HepG2 (cell line): ENCODE measurements around the gene DSN1. TPM values are rescaled to one million over a fixed set of nuclear protein-coding genes. Genes with fewer than 3 reads are reported as not detected.

ENCODE experiments used
- ATF7-NPFF ChIP-seq: sonication (generic); formaldehyde crosslinking; IDR thresholded peaks from 2 replicates; pipeline ENCODE4 v1.8.1; 2023; ENCODE audit warnings: mild to moderate bottlenecking, low read depth, missing genetic modification reagents, moderate library complexity
- BCL6 ChIP-seq: IDR thresholded peaks from 2 replicates; pipeline ENCODE4 v1.6.1; 2016; ENCODE audit warnings: missing genetic modification reagents, missing compliant biosample characterization
- E2F1 ChIP-seq: sonication (generic); formaldehyde crosslinking; IDR thresholded peaks from 2 replicates; pipeline ENCODE4 v1.5.0; 2020; ENCODE audit warnings: missing genetic modification reagents
- LCORL ChIP-seq, 2 experiments: fragments of 450-650 bp in 1 of 2; sonication (generic) in 1 of 2; formaldehyde crosslinking in 1 of 2; IDR thresholded peaks; 2 replicates each; pipeline versions ENCODE4 v1.5.0 to v1.6.1; 2017 to 2020; ENCODE audit warnings: antibody characterized with exemption in 1 of 2, missing genetic modification reagents in 1 of 2
- MATR3 ChIP-seq: sonication (generic); formaldehyde crosslinking; IDR thresholded peaks from 2 replicates; pipeline ENCODE4 v1.4.0; 2020; ENCODE audit warnings: missing genetic modification reagents
- NCOR1 ChIP-seq: fragments of 200-600 bp; sonication (generic); IDR thresholded peaks from 2 replicates; pipeline ENCODE4 v1.7.0; 2017; ENCODE audit warnings: antibody characterized with exemption, low read length, borderline replicate concordance
- SP2 ChIP-seq: sonication (generic); formaldehyde crosslinking; IDR thresholded peaks from 2 replicates; pipeline ENCODE4 v1.5.1; 2020; ENCODE audit warnings: mild to moderate bottlenecking, missing genetic modification reagents
- STAG1 ChIP-seq: sonication (generic); formaldehyde crosslinking; IDR thresholded peaks from 2 replicates; pipeline ENCODE4 v1.4.0; 2020; ENCODE audit warnings: missing genetic modification reagents
- THRA ChIP-seq: sonication (generic); formaldehyde crosslinking; IDR thresholded peaks from 2 replicates; pipeline ENCODE4 v1.4.0; 2020; ENCODE audit warnings: missing genetic modification reagents, borderline replicate concordance
- XRCC5 ChIP-seq: fragments of 200-400 bp; formaldehyde crosslinking; optimal IDR thresholded peaks from 2 replicates; pipeline ENCODE3; 2017; ENCODE audit warnings: mild to moderate bottlenecking, low read length
- ZBTB2 ChIP-seq: sonication (generic); formaldehyde crosslinking; IDR thresholded peaks from 2 replicates; pipeline ENCODE4 v1.8.0; 2022; ENCODE audit warnings: low read depth, missing genetic modification reagents
- ZIK1 ChIP-seq: sonication (generic); formaldehyde crosslinking; IDR thresholded peaks from 2 replicates; pipeline ENCODE4 v1.5.0; 2020; ENCODE audit warnings: mild to moderate bottlenecking, low read depth, missing genetic modification reagents, borderline replicate concordance
- ZNF207 ChIP-seq: fragments of 450-650 bp; IDR thresholded peaks from 2 replicates; pipeline ENCODE4 v1.6.1; 2016; ENCODE audit warnings: antibody characterized with exemption, borderline replicate concordance
- ZNF607 ChIP-seq: sonication (generic); formaldehyde crosslinking; IDR thresholded peaks from 2 replicates; pipeline ENCODE4 v1.5.1; 2020; ENCODE audit warnings: missing genetic modification reagents, mild to moderate bottlenecking, borderline replicate concordance
- ZNF792 ChIP-seq: IDR thresholded peaks from 2 replicates; pipeline ENCODE4 v1.6.1; 2016
- polyA plus RNA-seq, 8 experiments: library from polyadenylated mRNA; depleted of rRNA in 3 of 8; stranded (reverse) in 7 of 8; unstranded in 1 of 8; fragments of >200 nt; fragmentation: Illumina TruSeq in 4 of 8; extraction: Trizol in 4 of 8; gene quantifications; 2 replicates each; pipeline versions ENCODE4 v1.2.1 to v1.2.3, GENCODE V29; 2011 to 2016; ENCODE audit warnings: low read depth in 4 of 8, missing spikeins in 1 of 8, mixed read lengths in 1 of 8; ENCODE audit not compliant: insufficient read depth in 1 of 8
- total RNA-seq, 5 experiments: library from RNA; depleted of rRNA; stranded (reverse); fragments of >200 nt; fragmentation: Illumina TruSeq; extraction: Trizol; gene quantifications; 2 replicates each; pipeline ENCODE4 v1.2.3, GENCODE V29; 2016; ENCODE audit warnings: low read depth in 1 of 5
- TF ChIP-seq, protein P1 (sequence below): sonication (generic); formaldehyde crosslinking; IDR thresholded peaks from 2 replicates; pipeline ENCODE4 v1.4.0; 2020; ENCODE audit warnings: low read depth, missing genetic modification reagents
- TF ChIP-seq, protein P2 (sequence below): sonication (generic); formaldehyde crosslinking; IDR thresholded peaks from 2 replicates; pipeline ENCODE4 v1.5.0; 2020; ENCODE audit warnings: missing genetic modification reagents
- TF ChIP-seq, protein P3 (sequence below): sonication (generic); formaldehyde crosslinking; conservative IDR thresholded peaks from 2 replicates; pipeline ENCODE4 v1.4.0; 2020; ENCODE audit warnings: missing genetic modification reagents

DSN1 gene
- total and polyA plus RNA-seq, 2 of the 13 experiments (the other 11 are each of a cell fraction or from before 2014, with no cell fraction given), result 18.7 to 53.7 TPM

GRCh38 chr20:36745234-36745926 is 28.2 kb downstream of the DSN1 start (continued):
- peak; percentile 31; the same call in 1 of the 2 replicates for TF ChIP-seq E2F1 (CRISPR knock-in tag)
- no peak; the same call in 1 of the 2 replicates for TF ChIP-seq ZIK1 (CRISPR knock-in tag)
- TF ChIP-seq LCORL (IDR thresholded peaks at IDR 0.05), result no peak
- peak; percentile 68; the same call in 1 of the 2 replicates for TF ChIP-seq LCORL (CRISPR knock-in tag; IDR thresholded peaks at IDR 0.05)
- TF ChIP-seq BCL6 (CRISPR knock-in tag), result no peak
- TF ChIP-seq SP2 (CRISPR knock-in tag), result peak; percentile 49
- TF ChIP-seq ZNF607 (CRISPR knock-in tag), result peak; percentile 72; the same call in 1 of the 2 replicates
- no peak for TF ChIP-seq THRA (CRISPR knock-in tag)
- no peak for TF ChIP-seq ZNF792 (CRISPR knock-in tag)
- TF ChIP-seq MATR3 (CRISPR knock-in tag), result no peak
- no peak for TF ChIP-seq ZNF207
- TF ChIP-seq STAG1 (CRISPR knock-in tag), result no peak; the same call in 1 of the 2 replicates
- TF ChIP-seq, protein P1, sequence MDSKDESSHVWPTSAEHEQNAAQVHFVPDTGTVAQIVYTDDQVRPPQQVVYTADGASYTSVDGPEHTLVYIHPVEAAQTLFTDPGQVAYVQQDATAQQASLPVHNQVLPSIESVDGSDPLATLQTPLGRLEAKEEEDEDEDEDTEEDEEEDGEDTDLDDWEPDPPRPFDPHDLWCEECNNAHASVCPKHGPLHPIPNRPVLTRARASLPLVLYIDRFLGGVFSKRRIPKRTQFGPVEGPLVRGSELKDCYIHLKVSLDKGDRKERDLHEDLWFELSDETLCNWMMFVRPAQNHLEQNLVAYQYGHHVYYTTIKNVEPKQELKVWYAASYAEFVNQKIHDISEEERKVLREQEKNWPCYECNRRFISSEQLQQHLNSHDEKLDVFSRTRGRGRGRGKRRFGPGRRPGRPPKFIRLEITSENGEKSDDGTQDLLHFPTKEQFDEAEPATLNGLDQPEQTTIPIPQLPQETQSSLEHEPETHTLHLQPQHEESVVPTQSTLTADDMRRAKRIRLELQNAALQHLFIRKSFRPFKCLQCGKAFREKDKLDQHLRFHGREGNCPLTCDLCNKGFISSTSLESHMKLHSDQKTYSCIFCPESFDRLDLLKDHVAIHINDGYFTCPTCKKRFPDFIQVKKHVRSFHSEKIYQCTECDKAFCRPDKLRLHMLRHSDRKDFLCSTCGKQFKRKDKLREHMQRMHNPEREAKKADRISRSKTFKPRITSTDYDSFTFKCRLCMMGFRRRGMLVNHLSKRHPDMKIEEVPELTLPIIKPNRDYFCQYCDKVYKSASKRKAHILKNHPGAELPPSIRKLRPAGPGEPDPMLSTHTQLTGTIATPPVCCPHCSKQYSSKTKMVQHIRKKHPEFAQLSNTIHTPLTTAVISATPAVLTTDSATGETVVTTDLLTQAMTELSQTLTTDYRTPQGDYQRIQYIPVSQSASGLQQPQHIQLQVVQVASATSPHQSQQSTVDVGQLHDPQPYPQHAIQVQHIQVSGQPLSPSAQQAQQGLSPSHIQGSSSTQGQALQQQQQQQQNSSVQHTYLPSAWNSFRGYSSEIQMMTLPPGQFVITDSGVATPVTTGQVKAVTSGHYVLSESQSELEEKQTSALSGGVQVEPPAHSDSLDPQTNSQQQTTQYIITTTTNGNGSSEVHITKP (CRISPR knock-in tag), result no peak
- TF ChIP-seq, protein P2, sequence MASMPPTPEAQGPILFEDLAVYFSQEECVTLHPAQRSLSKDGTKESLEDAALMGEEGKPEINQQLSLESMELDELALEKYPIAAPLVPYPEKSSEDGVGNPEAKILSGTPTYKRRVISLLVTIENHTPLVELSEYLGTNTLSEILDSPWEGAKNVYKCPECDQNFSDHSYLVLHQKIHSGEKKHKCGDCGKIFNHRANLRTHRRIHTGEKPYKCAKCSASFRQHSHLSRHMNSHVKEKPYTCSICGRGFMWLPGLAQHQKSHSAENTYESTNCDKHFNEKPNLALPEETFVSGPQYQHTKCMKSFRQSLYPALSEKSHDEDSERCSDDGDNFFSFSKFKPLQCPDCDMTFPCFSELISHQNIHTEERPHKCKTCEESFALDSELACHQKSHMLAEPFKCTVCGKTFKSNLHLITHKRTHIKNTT (CRISPR knock-in tag), result no peak
- peak; percentile 12 for TF ChIP-seq XRCC5
- TF ChIP-seq ATF7-NPFF (CRISPR knock-in tag), result no peak
- TF ChIP-seq ZBTB2 (CRISPR knock-in tag), result peak; percentile 64; the same call in 1 of the 2 replicates
- TF ChIP-seq, protein P3, sequence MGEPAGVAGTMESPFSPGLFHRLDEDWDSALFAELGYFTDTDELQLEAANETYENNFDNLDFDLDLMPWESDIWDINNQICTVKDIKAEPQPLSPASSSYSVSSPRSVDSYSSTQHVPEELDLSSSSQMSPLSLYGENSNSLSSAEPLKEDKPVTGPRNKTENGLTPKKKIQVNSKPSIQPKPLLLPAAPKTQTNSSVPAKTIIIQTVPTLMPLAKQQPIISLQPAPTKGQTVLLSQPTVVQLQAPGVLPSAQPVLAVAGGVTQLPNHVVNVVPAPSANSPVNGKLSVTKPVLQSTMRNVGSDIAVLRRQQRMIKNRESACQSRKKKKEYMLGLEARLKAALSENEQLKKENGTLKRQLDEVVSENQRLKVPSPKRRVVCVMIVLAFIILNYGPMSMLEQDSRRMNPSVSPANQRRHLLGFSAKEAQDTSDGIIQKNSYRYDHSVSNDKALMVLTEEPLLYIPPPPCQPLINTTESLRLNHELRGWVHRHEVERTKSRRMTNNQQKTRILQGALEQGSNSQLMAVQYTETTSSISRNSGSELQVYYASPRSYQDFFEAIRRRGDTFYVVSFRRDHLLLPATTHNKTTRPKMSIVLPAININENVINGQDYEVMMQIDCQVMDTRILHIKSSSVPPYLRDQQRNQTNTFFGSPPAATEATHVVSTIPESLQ (CRISPR knock-in tag), result no peak
- no peak for TF ChIP-seq NCOR1
